Right atrium auricular region (tissue), 2 donors: ENCODE measurements around the gene MROH7. TPM values are rescaled to one million over a fixed set of nuclear protein-coding genes. Genes with fewer than 3 reads are reported as not detected.

Source experiments
- DNase-seq: peaks from one replicate; pipeline ENCODE4 v3.0.0-alpha.2; 2019; ENCODE audit warnings: low spot score
- H3K27ac ChIP-seq, 2 donors: fragments of 200-600 bp; sonication (generic); 1 replicate in 1 of 2; 2 replicates in 1 of 2; pipeline ENCODE4 v1.5.1; 2016 to 2019
- H3K27me3 ChIP-seq, 2 donors: fragments of 200-600 bp; sonication (generic); one replicate each; pipeline versions ENCODE4 v1.5.1 to v1.6.0; 2017 to 2019
- H3K36me3 ChIP-seq: fragments of 200-600 bp; sonication (generic); one replicate; pipeline ENCODE4 v1.5.1; 2016
- H3K4me1 ChIP-seq, 2 donors: fragments of 200-600 bp; sonication (generic); one replicate each; pipeline versions ENCODE4 v1.5.1 to v1.6.0; 2017 to 2019
- H3K4me3 ChIP-seq, 2 donors: fragments of 200-600 bp; sonication (generic); 1 replicate in 1 of 2; 2 replicates in 1 of 2; pipeline ENCODE4 v1.5.1; 2017 to 2019; ENCODE audit warnings: mild to moderate bottlenecking in 1 of 2, moderate library complexity in 1 of 2
- H3K9me3 ChIP-seq, 2 donors: fragments of 200-600 bp; sonication (generic); one replicate each; pipeline ENCODE4 v1.5.1; 2019
- total RNA-seq, 2 donors: library from RNA; depleted of rRNA; stranded (reverse); fragments of >200 nt; gene quantifications; one replicate each; pipeline ENCODE4 v1.1.0, GENCODE V29; 2016
- TF ChIP-seq, protein P1 (sequence below), 2 donors: fragments of 200-600 bp; sonication (generic); IDR thresholded peaks; one replicate each; pipeline ENCODE4 v1.5.1; 2019; ENCODE audit warnings: antibody characterized with exemption in 2 of 2

MROH7 gene
- total RNA-seq, 2 donors from 2014 or later = 5.5 to 6.9 TPM

DNA sequence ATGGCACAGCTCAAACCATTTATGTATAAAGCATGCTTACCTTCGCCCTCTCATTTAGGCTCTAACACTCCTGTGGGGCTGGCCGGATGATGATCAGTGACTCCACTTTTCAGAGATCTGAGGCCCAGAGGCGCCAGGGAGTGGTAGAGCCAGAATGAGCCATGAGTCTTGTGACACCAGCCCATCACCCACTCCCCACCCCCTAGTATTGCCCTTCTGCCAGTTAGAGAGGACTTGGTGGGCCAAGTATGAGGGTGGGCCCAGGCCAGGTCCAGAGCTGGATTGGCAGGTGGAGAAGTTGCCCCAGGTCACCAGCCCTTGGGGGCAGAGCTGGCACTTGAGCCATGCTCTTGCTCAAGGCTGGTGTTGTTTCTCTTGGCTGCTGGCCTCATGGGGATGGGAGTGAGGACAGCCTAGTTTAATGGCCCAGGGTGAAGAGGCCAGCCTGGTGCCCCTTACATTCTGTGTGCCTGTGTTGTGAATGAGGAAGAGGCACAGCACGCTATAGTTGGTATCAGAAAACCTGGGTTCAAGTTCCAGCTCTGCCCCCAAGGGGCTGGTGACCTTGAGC is 43.8 kb downstream of the MROH7 start:
- no peaks in the 10 kb centered on the region for H3K9me3 ChIP-seq
- no peaks in the 10 kb centered on the region for H3K27me3 ChIP-seq
- no peak overlapping the region for H3K4me3 ChIP-seq
- TF ChIP-seq, protein P1, sequence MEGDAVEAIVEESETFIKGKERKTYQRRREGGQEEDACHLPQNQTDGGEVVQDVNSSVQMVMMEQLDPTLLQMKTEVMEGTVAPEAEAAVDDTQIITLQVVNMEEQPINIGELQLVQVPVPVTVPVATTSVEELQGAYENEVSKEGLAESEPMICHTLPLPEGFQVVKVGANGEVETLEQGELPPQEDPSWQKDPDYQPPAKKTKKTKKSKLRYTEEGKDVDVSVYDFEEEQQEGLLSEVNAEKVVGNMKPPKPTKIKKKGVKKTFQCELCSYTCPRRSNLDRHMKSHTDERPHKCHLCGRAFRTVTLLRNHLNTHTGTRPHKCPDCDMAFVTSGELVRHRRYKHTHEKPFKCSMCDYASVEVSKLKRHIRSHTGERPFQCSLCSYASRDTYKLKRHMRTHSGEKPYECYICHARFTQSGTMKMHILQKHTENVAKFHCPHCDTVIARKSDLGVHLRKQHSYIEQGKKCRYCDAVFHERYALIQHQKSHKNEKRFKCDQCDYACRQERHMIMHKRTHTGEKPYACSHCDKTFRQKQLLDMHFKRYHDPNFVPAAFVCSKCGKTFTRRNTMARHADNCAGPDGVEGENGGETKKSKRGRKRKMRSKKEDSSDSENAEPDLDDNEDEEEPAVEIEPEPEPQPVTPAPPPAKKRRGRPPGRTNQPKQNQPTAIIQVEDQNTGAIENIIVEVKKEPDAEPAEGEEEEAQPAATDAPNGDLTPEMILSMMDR (IDR thresholded peaks at IDR 0.05) = no peak
- no peak overlapping the region for H3K27ac ChIP-seq
- no peaks in the 10 kb centered on the region for H3K4me1 ChIP-seq
- DNase-seq = no peak
- H3K36me3 ChIP-seq = no peaks in the 10 kb centered on the region

DNA sequence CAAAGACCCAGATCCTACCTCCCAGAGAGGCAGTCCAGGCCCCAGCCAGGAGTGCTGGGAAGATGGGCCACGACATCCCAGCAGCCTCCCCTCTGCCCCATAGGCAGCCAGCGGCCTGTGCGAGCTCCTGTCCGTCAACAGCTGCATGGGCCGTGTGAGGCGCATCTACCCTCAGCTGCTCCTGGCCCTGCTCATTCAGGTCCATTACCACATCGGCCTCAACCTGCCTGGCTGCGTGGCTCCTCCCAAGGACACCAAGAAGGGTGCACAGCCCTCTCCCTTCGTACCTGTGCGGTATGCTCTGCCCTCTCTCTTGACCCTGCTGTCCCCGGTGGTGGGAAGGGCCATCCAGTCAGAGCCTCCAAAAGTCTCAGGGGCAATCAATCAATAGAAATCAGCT is 44.6 kb downstream of the MROH7 start:
- H3K9me3 ChIP-seq = no peaks in the 10 kb centered on the region
- DNase-seq = no peak
- TF ChIP-seq, protein P1 (IDR thresholded peaks at IDR 0.05) = no peak
- H3K36me3 ChIP-seq = no peaks in the 10 kb centered on the region
- H3K27me3 ChIP-seq = no peaks in the 10 kb centered on the region
- H3K27ac ChIP-seq = no peak overlapping the region
- no peak overlapping the region for H3K4me3 ChIP-seq
- H3K4me1 ChIP-seq = no peaks in the 10 kb centered on the region

DNA sequence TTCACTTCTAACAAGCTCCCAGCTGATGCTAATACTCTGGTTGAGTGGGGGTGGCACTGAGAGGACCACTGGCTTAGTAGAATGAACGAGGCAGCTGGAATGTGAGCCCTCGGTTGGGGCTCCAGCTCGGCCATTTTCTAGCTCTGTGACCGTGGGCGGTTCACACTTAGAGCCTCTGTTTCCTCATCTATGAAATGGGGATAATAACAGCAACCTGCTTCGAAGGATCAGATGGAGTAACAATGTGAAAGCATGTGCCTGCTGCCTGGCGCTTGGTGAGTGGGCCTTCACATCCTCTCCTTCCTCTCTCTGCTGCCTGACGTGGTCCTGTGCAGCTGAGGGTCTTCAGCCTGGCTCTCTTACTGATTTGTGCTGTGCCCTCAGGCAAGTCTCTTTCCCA is 53.2 kb downstream of the MROH7 start:
- Histone ChIP-seq H3K27ac (no peak overlapping the region), H3K27me3 (no peaks in the 10 kb centered on the region), H3K9me3 (no peaks in the 10 kb centered on the region), H3K4me3 (no peak overlapping the region), H3K4me1 (no peaks in the 10 kb centered on the region), H3K36me3 (no peaks in the 10 kb centered on the region)
- no peak for DNase-seq
- TF ChIP-seq, protein P1 (IDR thresholded peaks at IDR 0.05) = no peak

DNA sequence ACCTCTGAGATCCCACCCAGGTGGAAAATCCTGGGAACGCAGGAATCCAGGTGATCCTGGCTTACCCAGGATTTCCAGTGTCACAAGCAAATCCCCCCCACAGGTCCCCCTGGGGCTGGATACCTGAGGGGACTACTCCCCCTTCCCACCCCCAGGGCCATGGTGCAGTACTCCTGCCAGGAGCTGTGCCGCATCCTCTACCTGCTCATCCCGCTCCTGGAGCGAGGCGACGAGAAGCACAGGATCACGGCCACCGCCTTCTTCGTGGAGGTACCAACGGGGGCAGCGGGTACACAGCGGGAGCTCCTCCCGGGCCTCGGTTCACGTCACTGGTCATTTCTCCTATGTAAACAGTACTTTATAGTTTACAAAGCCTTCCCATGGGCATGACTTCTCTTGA is 53.6 kb downstream of the MROH7 start:
- Histone ChIP-seq H3K27me3 (no peaks in the 10 kb centered on the region), H3K4me3 (no peak overlapping the region), H3K36me3 (no peaks in the 10 kb centered on the region), H3K9me3 (no peaks in the 10 kb centered on the region), H3K27ac (no peak overlapping the region), H3K4me1 (no peaks in the 10 kb centered on the region)
- no peak for DNase-seq
- TF ChIP-seq, protein P1 (IDR thresholded peaks at IDR 0.05) = no peak

DNA sequence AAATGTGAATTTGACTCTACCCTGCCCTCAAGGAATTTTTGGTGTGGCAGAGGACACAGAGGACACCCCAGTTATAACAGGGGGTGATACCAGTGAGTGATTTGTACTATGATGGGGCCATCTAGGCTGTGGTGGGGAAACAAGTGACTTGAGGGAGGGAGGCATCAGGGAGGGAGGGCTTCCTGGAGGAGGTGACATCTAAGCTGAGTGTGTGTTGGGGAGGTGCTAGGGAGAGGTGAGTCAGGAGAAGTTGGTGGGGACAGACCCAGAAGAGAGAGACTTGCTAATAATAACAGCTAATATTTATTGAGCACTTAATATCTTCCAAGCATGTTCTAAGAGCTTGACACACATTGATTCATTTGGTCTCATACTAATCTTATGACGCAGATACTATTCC is 54.2 kb downstream of the MROH7 start:
- Histone ChIP-seq H3K9me3 (no peaks in the 10 kb centered on the region), H3K4me1 (no peaks in the 10 kb centered on the region), H3K4me3 (no peak overlapping the region), H3K36me3 (no peaks in the 10 kb centered on the region), H3K27ac (no peak overlapping the region), H3K27me3 (no peaks in the 10 kb centered on the region)
- TF ChIP-seq, protein P1 (IDR thresholded peaks at IDR 0.05) = no peak
- no peak for DNase-seq

DNA sequence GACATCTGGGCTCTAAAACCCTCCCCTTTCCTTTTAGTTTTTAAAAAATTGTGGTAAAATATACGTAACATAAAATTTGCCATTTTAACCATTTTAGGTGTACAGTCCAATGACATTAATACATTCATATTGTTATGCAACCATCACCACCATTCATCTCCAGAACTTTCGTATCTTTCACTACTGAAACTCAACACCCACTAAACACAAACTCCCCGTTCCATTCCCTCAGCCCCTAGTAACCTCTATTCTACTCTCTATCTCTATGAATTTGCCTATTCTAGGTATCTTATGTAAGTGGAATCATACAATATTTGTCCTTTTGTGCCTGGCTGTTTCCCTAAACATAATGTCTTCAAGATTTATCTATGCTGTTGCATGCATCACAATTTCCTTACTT is 54.7 kb downstream of the MROH7 start:
- no peak for DNase-seq
- H3K4me3 ChIP-seq = no peak overlapping the region
- TF ChIP-seq, protein P1 (IDR thresholded peaks at IDR 0.05) = no peak
- no peaks in the 10 kb centered on the region for H3K36me3 ChIP-seq
- H3K27me3 ChIP-seq = no peaks in the 10 kb centered on the region
- no peaks in the 10 kb centered on the region for H3K4me1 ChIP-seq
- H3K27ac ChIP-seq = no peak overlapping the region
- no peaks in the 10 kb centered on the region for H3K9me3 ChIP-seq
